Measurements from ENCODE around the gene CAMSAP2.
A peak's percentile ranks its signal among the peaks of the same experiment; 100 is the strongest.

DNA sequence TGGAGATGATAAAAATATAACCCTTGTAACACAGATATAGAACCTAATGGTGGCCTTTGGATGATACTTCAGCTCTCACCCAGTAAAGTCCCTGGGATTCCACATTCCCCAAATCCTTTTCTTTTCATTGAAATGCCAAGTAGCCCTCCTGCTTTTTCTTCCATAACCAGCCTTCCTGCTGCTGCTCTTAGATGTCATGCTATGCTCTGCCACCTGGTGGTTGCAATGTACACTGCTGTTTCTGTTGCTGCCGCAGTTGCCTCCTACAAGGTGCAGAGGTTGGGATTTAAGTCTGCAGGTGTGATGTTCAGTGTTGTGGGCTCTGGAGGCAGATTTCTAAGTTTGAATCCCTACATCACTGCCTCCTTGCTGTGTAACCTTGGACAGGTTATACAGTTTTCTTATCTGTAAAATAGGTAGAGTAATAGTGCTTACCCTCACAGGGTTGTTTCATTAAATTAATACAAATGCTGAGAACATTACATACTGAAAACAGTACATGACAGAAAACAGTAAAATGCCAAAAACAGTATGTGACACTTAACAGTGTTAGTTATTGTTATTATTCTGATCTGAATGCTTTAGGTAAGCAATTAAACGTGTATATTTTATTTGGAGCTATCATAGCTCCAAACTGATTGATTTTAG, 64.3 kb downstream of the CAMSAP2 start:
- TF ChIP-seq, protein P1, sequence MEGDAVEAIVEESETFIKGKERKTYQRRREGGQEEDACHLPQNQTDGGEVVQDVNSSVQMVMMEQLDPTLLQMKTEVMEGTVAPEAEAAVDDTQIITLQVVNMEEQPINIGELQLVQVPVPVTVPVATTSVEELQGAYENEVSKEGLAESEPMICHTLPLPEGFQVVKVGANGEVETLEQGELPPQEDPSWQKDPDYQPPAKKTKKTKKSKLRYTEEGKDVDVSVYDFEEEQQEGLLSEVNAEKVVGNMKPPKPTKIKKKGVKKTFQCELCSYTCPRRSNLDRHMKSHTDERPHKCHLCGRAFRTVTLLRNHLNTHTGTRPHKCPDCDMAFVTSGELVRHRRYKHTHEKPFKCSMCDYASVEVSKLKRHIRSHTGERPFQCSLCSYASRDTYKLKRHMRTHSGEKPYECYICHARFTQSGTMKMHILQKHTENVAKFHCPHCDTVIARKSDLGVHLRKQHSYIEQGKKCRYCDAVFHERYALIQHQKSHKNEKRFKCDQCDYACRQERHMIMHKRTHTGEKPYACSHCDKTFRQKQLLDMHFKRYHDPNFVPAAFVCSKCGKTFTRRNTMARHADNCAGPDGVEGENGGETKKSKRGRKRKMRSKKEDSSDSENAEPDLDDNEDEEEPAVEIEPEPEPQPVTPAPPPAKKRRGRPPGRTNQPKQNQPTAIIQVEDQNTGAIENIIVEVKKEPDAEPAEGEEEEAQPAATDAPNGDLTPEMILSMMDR (conservative IDR thresholded peaks at IDR 0.05 in 1 of 2, IDR thresholded peaks at IDR 0.05 in 1 of 2; ENCODE audit: extremely low read depth in 1 of 2, insufficient read depth in 1 of 2, low read depth in 1 of 2, low read length in 2 of 2): peak; percentile 95 to 96
- TF ChIP-seq EZH2 (IDR thresholded peaks at IDR 0.05; ENCODE audit: borderline replicate concordance, low read length): no peak
